Panc1 (cell line): ENCODE data around the gene BEND4. TPM values are rescaled to one million over a fixed set of nuclear protein-coding genes. Genes with fewer than 3 reads are reported as not detected.

ENCODE experiments used
- ATAC-seq: fragments of 200-7000 bp; cut with Tn5 transposase; 2 replicates; pipeline ENCODE4 v1.9.1; 2020; ENCODE audit warnings: mild to moderate bottlenecking, moderate library complexity
- BruUV-seq: library from RNA; stranded (reverse); fragments of 400-500 nt; replicated peaks from 2 replicates; lab custom pipeline; 2021; lab: Mats Ljungman, UMichigan
- CTCF ChIA-PET: fragments of 300-600 bp; sonication (Branson Sonifier 250); formaldehyde crosslinking; loops from one replicate; lab custom pipeline; 2022; ENCODE audit warnings: antibody characterized with exemption; lab: Charles Lee
- POLR2A ChIA-PET: fragments of 300-600 bp; sonication (Branson Sonifier 250); formaldehyde crosslinking; loops from one replicate; lab custom pipeline; 2022; ENCODE audit warnings: antibody characterized with exemption; lab: Charles Lee
- DNase-seq: peaks from one replicate; pipeline ENCODE4 v3.0.0-alpha.2; 2010; ENCODE audit warnings: low read depth, low spot score
- H3K27ac ChIP-seq: 2 replicates; pipeline ENCODE4 v1.5.1; 2011; ENCODE audit warnings: mild to moderate bottlenecking, low read length, inconsistent platforms
- H3K27me3 ChIP-seq: fragments of 200-500 bp; sonication (Bioruptor generic); 2 replicates; pipeline ENCODE4 v1.6.0; 2014; ENCODE audit warnings: low read length, inconsistent platforms; ENCODE audit not compliant: control insufficient read depth, insufficient read depth
- H3K36me3 ChIP-seq: fragments of 200-500 bp; sonication (Bioruptor generic); 2 replicates; pipeline ENCODE4 v1.5.1; 2014; ENCODE audit warnings: inconsistent platforms, mild to moderate bottlenecking, low read length, moderate library complexity; ENCODE audit not compliant: control insufficient read depth, insufficient read depth
- H3K4me1 ChIP-seq: 2 replicates; pipeline ENCODE4 v1.5.1; 2011; ENCODE audit warnings: inconsistent platforms, mild to moderate bottlenecking, low read length, moderate library complexity; ENCODE audit not compliant: control insufficient read depth, insufficient read depth
- H3K4me3 ChIP-seq, 2 experiments: 2 replicates each; pipeline ENCODE4 v1.5.1; 2011 to 2012; ENCODE audit warnings: low read depth in 2 of 2, low read length in 2 of 2, mild to moderate bottlenecking in 2 of 2, inconsistent platforms in 1 of 2, moderate library complexity in 1 of 2
- H3K9me3 ChIP-seq: fragments of 200-500 bp; sonication (Bioruptor generic); 2 replicates; pipeline ENCODE4 v1.5.1; 2014; ENCODE audit warnings: low read depth, mild to moderate bottlenecking, inconsistent platforms, low read length, moderate library complexity; ENCODE audit not compliant: control insufficient read depth, insufficient read depth
- CTCF ChIP-seq: fragments of 450-650 bp; IDR thresholded peaks from 2 replicates; pipeline ENCODE4 v1.5.1; 2017; ENCODE audit warnings: mild to moderate bottlenecking
- POLR2AphosphoS5 ChIP-seq: IDR thresholded peaks from 2 replicates; pipeline ENCODE4 v1.6.1; 2012; ENCODE audit warnings: mild to moderate bottlenecking, low read depth, low read length, moderate library complexity
- REST ChIP-seq, 2 experiments: IDR thresholded peaks; 2 replicates each; pipeline ENCODE4 v1.6.1; 2011 to 2012; ENCODE audit warnings: low read depth in 2 of 2, control low read depth in 1 of 2, low read length in 1 of 2, mild to moderate bottlenecking in 1 of 2, moderate library complexity in 1 of 2; ENCODE audit not compliant: insufficient read depth in 1 of 2
- SIN3A ChIP-seq: IDR thresholded peaks from 2 replicates; pipeline ENCODE4 v1.6.1; 2012; ENCODE audit warnings: low read depth, mild to moderate bottlenecking, low read length, moderate library complexity, borderline replicate concordance; ENCODE audit not compliant: insufficient read depth
- TCF7L2 ChIP-seq: IDR thresholded peaks from 2 replicates; pipeline ENCODE4 v1.6.1; 2011; ENCODE audit warnings: mild to moderate bottlenecking, low read depth, low read length, inconsistent platforms
- in situ Hi-C: cut with HindIII; loops from 2 replicates; pipeline ENCODE4 v1.10.0; 2016; ENCODE audit warnings: low sequenced_read_pairs, low pct_unique_long_range_greater_than_20kb
- intact Hi-C: fragments of 100-400 bp; cut with micrococcal nuclease; formaldehyde crosslinking; loops from one replicate; pipeline ENCODE4 v1.10.0; 2022; ENCODE audit not compliant: unreplicated experiment
- total RNA-seq: library from RNA; stranded (reverse); gene quantifications from one replicate; pipeline ENCODE4 v1.2.1, GENCODE V29; 2021; ENCODE audit not compliant: unreplicated experiment

Gene BEND4
- total RNA-seq, 1 experiment from 2014 or later: 0.03 TPM

- no TSS peak for BruUV-seq
- CTCF ChIA-PET: no interaction called here
These were observed 29.3 kb downstream of the BEND4 start for GRCh38 chr4:42123071-42123644.

GRCh38 chr4:42122237-42122636 lies 30.2 kb downstream of the BEND4 start:
- TF ChIP-seq REST (IDR thresholded peaks at IDR 0.05; ENCODE audit: insufficient read depth in 1 of 2, low read depth in 2 of 2, low read length in 1 of 2) (no peak), SIN3A (no peak), CTCF (no peak), POLR2AphosphoS5 (no peak), TCF7L2 (no peak)
- ATAC-seq: no peak
- intact Hi-C loops: no loop called here
- in situ Hi-C loops: no loop called here
- 0 out of 2 replicates have a peak, but pooled peaks cover 3% of the 10 kb centered on the region for H3K27me3 ChIP-seq
- CTCF ChIA-PET: no interaction called here
- POLR2A ChIA-PET: no interaction called here
- no peaks in the 10 kb centered on the region for H3K36me3 ChIP-seq
- no peak for DNase-seq
- H3K9me3 ChIP-seq: no peaks in the 10 kb centered on the region
- H3K4me1 ChIP-seq: no peaks in the 10 kb centered on the region
- no peak overlapping the region for H3K27ac ChIP-seq
- H3K4me3 ChIP-seq: no peak overlapping the region
- no TSS peak for BruUV-seq

More at GRCh38 chr4:42123071-42123644, 29.3 kb downstream of the BEND4 start:
- TF ChIP-seq SIN3A (no peak), TCF7L2 (no peak), POLR2AphosphoS5 (no peak), REST (IDR thresholded peaks at IDR 0.05; ENCODE audit: insufficient read depth in 1 of 2, low read depth in 2 of 2, low read length in 1 of 2) (no peak), CTCF (no peak)
- ATAC-seq (no peak), DNase-seq (no peak)
- H3K4me3 ChIP-seq: no peak overlapping the region
- POLR2A ChIA-PET: no interaction called here
- H3K27me3 ChIP-seq: 0 out of 2 replicates have a peak, but pooled peaks cover 3% of the 10 kb centered on the region
- no peaks in the 10 kb centered on the region for H3K9me3 ChIP-seq
- in situ Hi-C loops (no loop called here), intact Hi-C loops (no loop called here)
- H3K27ac ChIP-seq: no peak overlapping the region
- no peaks in the 10 kb centered on the region for H3K36me3 ChIP-seq
- H3K4me1 ChIP-seq: no peaks in the 10 kb centered on the region
